Aorta (tissue), 5 donors: ENCODE results near the gene EHD4. TPM values are rescaled to one million over a fixed set of nuclear protein-coding genes. Genes with fewer than 3 reads are reported as not detected.

Source experiments
- ATAC-seq: fragments of 200-7000 bp; cut with Tn5 transposase; one replicate; pipeline ENCODE4 v1.9.1; 2022; ENCODE audit warnings: moderate library complexity; ENCODE audit not compliant: low FRiP score
- DNase-seq, 2 donors: peaks; one replicate each; pipeline ENCODE4 v3.0.0-alpha.2; 2020
- H3K27ac ChIP-seq, 2 donors: one replicate each; pipeline ENCODE4 v1.5.1; 2013; ENCODE audit warnings: low read length in 2 of 2, mild to moderate bottlenecking in 2 of 2, moderate library complexity in 2 of 2, control low read depth in 1 of 2, inconsistent platforms in 1 of 2, low read depth in 1 of 2
- H3K27me3 ChIP-seq, 2 donors: one replicate each; pipeline ENCODE4 v1.6.1; 2013; ENCODE audit warnings: control low read depth in 1 of 2, low read length in 1 of 2, mild to moderate bottlenecking in 1 of 2, moderate library complexity in 1 of 2; ENCODE audit not compliant: insufficient read depth in 2 of 2, control insufficient read depth in 1 of 2
- H3K36me3 ChIP-seq, 2 donors: one replicate each; pipeline ENCODE4 v1.6.1; 2013; ENCODE audit warnings: control low read depth in 1 of 2, low read length in 1 of 2, mild to moderate bottlenecking in 1 of 2; ENCODE audit not compliant: insufficient read depth in 2 of 2, control insufficient read depth in 1 of 2
- H3K4me1 ChIP-seq, 2 donors: one replicate each; pipeline ENCODE4 v1.6.1; 2013; ENCODE audit warnings: low read length in 2 of 2, control low read depth in 1 of 2, mild to moderate bottlenecking in 1 of 2, moderate library complexity in 1 of 2; ENCODE audit not compliant: insufficient read depth in 2 of 2, control insufficient read depth in 1 of 2
- H3K4me3 ChIP-seq, 2 donors: one replicate each; pipeline ENCODE4 v1.5.1; 2013; ENCODE audit warnings: low read length in 2 of 2, control low read depth in 1 of 2, mild to moderate bottlenecking in 1 of 2
- H3K9me3 ChIP-seq: one replicate; pipeline ENCODE4 v1.6.1; 2013; ENCODE audit warnings: mild to moderate bottlenecking, low read length; ENCODE audit not compliant: control insufficient read depth
- WGBS, 2 donors: extraction: QIAGEN DNeasy Blood & Tissue Kit; methylation state at CpG; one replicate each; pipeline ENCODE4 v1.1.7; 2013; 5-methylcytosine and 5-hydroxymethylcytosine counted together
- intact Hi-C, 2 donors: fragments of 100-400 bp; cut with DNase I; formaldehyde crosslinking; loops; one replicate each; pipeline versions ENCODE4 v1.14.2 to v1.15.0; 2022
- long read RNA-seq, 2 donors: library from polyadenylated mRNA; unstranded; transcript quantifications; one replicate each; pipeline ENCODE4 v2.0.0, GENCODE V29; 2020 to 2021
- polyA plus RNA-seq, 2 donors: library from polyadenylated mRNA; stranded (reverse); fragments of 200-250 nt; gene quantifications; one replicate each; pipeline ENCODE4 v1.2.3, GENCODE V29; 2013
- total RNA-seq, 2 donors: library from RNA; stranded (reverse); fragmentation: NEBNext Ultra II Directional; extraction: Animal tissue kit (Norgen Biotek cat#: 25700); gene quantifications; one replicate each; pipeline ENCODE4 v1.2.1, GENCODE V29; 2021
- donor health status: healthy with polysubstance abuse.
- donor health status: Bipolar disorder and iron deficiency.
- donor health status: DM: no; HTN: no; CAD: no.
- donor health status: DM: no; HTN: no; CAD: no.
- donor health status: DM: yes; HTN: yes; CAD: no.

The EHD4 gene
- total RNA-seq = 10 to 100 TPM; 47.3 to 56.6 TPM
- 10 to 100 TPM; 11.4 to 12.6 TPM for polyA plus RNA-seq
- long read RNA-seq, donor 1, full-length matches to known transcripts = 203 of 310 reads
- long read RNA-seq, donor 1, partial matches to known transcripts = 64 of 310 reads
- long read RNA-seq, donor 1, other reads (novel, unspliced or antisense) = 43 of 310 reads
- long read RNA-seq, donor 2, full-length matches to known transcripts = 63 of 101 reads
- long read RNA-seq, donor 2, partial matches to known transcripts = 10 of 101 reads
- long read RNA-seq, donor 2, other reads (novel, unspliced or antisense) = 28 of 101 reads

- 2% methylated on average over 71 to 72 of the region's 72 CpGs for WGBS, 2 donors
- Histone ChIP-seq H3K9me3 (no peaks in the 10 kb centered on the region), H3K4me3 (peak within 1 kb of the TSS; percentile 57 to 89), H3K36me3 (no peaks in the 10 kb centered on the region), H3K4me1 (peaks cover 0 to 7% of the 10 kb centered on the region in 2 donors), H3K27ac (peak within 1 kb of the TSS; percentile 68 to 69), H3K27me3 (no peaks in the 10 kb centered on the region)
- DNase-seq (peak; percentile 99 to 100), ATAC-seq (peak; percentile 97)
- intact Hi-C loops = loop anchor here in 1 of 2 donors (10.0 kb wide), 1 partner anchor 138 kb away; the partner anchor contains the start of gene PLA2G4B
Observed at GRCh38 chr15:41972253-41973242, at the start of gene EHD4. EHD4 (minus strand) TSS chr15:41972557; CDS start chr15:41972494, 63 bp downstream.

DNA sequence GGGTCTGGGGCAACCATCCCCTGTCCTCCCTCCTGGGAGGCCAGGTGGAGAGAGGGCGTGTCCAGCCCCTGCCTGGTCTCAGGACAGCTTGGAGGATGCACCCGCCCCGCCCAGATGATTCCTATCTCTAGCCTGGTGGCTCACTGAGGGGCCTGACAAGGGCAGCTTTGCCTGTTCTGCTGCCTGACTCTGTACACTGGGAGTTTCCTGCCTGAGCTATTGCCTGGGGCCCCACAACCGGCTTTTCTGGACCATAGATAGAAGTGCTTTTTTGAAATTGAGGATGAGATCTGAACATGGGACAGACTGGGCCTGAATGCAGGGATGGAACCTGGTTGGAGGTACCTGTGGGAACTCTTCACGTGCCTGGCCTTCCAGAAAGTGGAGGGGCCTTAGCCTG, 49.2 kb upstream of the EHD4 start:
- H3K36me3 ChIP-seq = no peaks in the 10 kb centered on the region
- 96% methylated on average over 5 of the region's 5 CpGs for WGBS, 2 donors
- H3K9me3 ChIP-seq = no peaks in the 10 kb centered on the region
- H3K27ac ChIP-seq = no peak overlapping the region
- intact Hi-C loops = no loop called here
- no peaks in the 10 kb centered on the region for H3K27me3 ChIP-seq
- H3K4me1 ChIP-seq = no peaks in the 10 kb centered on the region
- no peak for ATAC-seq
- no peak overlapping the region for H3K4me3 ChIP-seq
- DNase-seq = no peak

GRCh38 chr15:42020713-42021273, 48.4 kb upstream of the EHD4 start, which contains the start of gene PLA2G4E:
PLA2G4E (minus strand) TSS chr15:42021042; CDS start chr15:42021030, 12 bp downstream.
- 94 to 96% methylated on average over 5 of the region's 5 CpGs for WGBS, 2 donors

GRCh38 chr15:42018306-42019224, 46.2 kb upstream of the EHD4 start:
- no peak overlapping the region for H3K4me3 ChIP-seq
- WGBS, 2 donors = 32 to 37% methylated on average over 6 of the region's 6 CpGs
- ATAC-seq (no peak), DNase-seq (no peak)
- intact Hi-C loops = no loop called here
- H3K4me1 ChIP-seq = no peaks in the 10 kb centered on the region
- H3K27ac ChIP-seq = no peak overlapping the region
- H3K27me3 ChIP-seq = no peaks in the 10 kb centered on the region
- no peaks in the 10 kb centered on the region for H3K36me3 ChIP-seq
- H3K9me3 ChIP-seq = no peaks in the 10 kb centered on the region

More at GRCh38 chr15:42020713-42021273, 48.4 kb upstream of the EHD4 start, which contains the start of gene PLA2G4E:
- DNase-seq (no peak), ATAC-seq (no peak)
- H3K9me3 ChIP-seq = no peaks in the 10 kb centered on the region
- intact Hi-C loops = no loop called here
- H3K27ac ChIP-seq = no peak within 1 kb of the TSS
- H3K4me1 ChIP-seq = no peaks in the 10 kb centered on the region
- H3K36me3 ChIP-seq = no peaks in the 10 kb centered on the region
- H3K27me3 ChIP-seq = no peaks in the 10 kb centered on the region
- H3K4me3 ChIP-seq = no peak within 1 kb of the TSS

DNA sequence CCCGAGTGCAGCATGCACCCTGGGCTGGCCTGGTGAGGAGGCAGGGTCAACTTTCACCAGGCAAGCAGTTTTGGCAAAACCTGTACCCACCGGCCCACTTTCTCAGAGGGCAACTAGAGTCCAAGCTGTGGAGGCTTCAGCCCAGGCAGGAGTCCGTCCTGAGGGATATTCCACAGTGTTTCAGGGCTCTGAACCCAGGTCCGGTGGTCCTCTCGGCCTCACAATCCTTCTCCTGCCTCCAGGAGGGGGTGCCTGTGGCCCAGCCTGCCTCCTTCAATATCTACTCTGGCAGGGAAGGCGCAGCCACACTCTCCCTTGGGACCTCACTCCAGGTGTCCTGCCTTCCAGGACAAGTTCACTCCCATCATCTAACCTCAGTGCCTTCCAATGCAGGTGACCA, 44.6 kb upstream of the EHD4 start:
- Histone ChIP-seq H3K4me1 (no peaks in the 10 kb centered on the region), H3K4me3 (no peak overlapping the region), H3K27ac (no peak overlapping the region), H3K36me3 (no peaks in the 10 kb centered on the region), H3K27me3 (no peaks in the 10 kb centered on the region), H3K9me3 (no peaks in the 10 kb centered on the region)
- no peak for ATAC-seq
- DNase-seq = no peak
- WGBS, 2 donors = 91% methylated on average over 6 of the region's 6 CpGs
- intact Hi-C loops = no loop called here

- no peaks in the 10 kb centered on the region for H3K9me3 ChIP-seq
- intact Hi-C loops = no loop called here
- 87 to 100% methylated on average over 4 of the region's 4 CpGs for WGBS, 2 donors
- H3K27me3 ChIP-seq = no peaks in the 10 kb centered on the region
- no peaks in the 10 kb centered on the region for H3K4me1 ChIP-seq
- no peak overlapping the region for H3K4me3 ChIP-seq
- no peaks in the 10 kb centered on the region for H3K36me3 ChIP-seq
- no peak for ATAC-seq
- no peak for DNase-seq
- H3K27ac ChIP-seq = no peak overlapping the region
Observed at GRCh38 chr15:42014406-42014805, 42.0 kb upstream of the EHD4 start.

- H3K36me3 ChIP-seq = no peaks in the 10 kb centered on the region
- intact Hi-C loops = no loop called here
- H3K27ac ChIP-seq = no peak overlapping the region
- no peaks in the 10 kb centered on the region for H3K27me3 ChIP-seq
- H3K4me1 ChIP-seq = no peaks in the 10 kb centered on the region
- no peak overlapping the region for H3K4me3 ChIP-seq
- WGBS, 2 donors = 84 to 92% methylated on average over 10 of the region's 10 CpGs
- DNase-seq (peak in 1 of 2 donors; percentile 26), ATAC-seq (no peak)
- no peaks in the 10 kb centered on the region for H3K9me3 ChIP-seq
Observed at GRCh38 chr15:42012928-42013482, 40.6 kb upstream of the EHD4 start.
